Keratinocyte (primary cell): ENCODE measurements around the gene POU4F3. TPM values are rescaled to one million over a fixed set of nuclear protein-coding genes. Genes with fewer than 3 reads are reported as not detected.
A peak's percentile ranks its signal among the peaks of the same experiment; 100 is the strongest.

Source experiments
- DNase-seq: peaks from one replicate; pipeline ENCODE4 v3.0.0-alpha.2; 2011; ENCODE audit warnings: low read depth, missing footprints, low spot score
- FAIRE-seq: peaks from 2 replicates; lab custom pipeline; 2011; peaks lifted over from hg19 to GRCh38; lab: Jason Lieb, UNC
- H2AFZ ChIP-seq: 2 replicates; pipeline ENCODE4 v1.6.0; 2012; ENCODE audit warnings: low read length, control low read depth, inconsistent platforms; ENCODE audit not compliant: control insufficient read depth
- H3K27ac ChIP-seq: 2 replicates; pipeline ENCODE4 v1.5.1; 2011; ENCODE audit warnings: low read length; ENCODE audit not compliant: control insufficient read depth, insufficient read depth
- H3K27me3 ChIP-seq: 3 replicates; pipeline ENCODE4 v1.6.0; 2011; ENCODE audit warnings: low read length; ENCODE audit not compliant: control insufficient read depth, insufficient read depth; ENCODE audit errors: extremely low read depth
- H3K36me3 ChIP-seq, 2 experiments: 2 replicates in 1 of 2; 3 replicates in 1 of 2; pipeline ENCODE4 v1.5.1; 2011; ENCODE audit warnings: low read length in 2 of 2, mild to moderate bottlenecking in 1 of 2; ENCODE audit not compliant: control insufficient read depth in 2 of 2, insufficient read depth in 2 of 2; ENCODE audit errors: extremely low read depth in 1 of 2
- H3K4me1 ChIP-seq: 3 replicates; pipeline ENCODE4 v1.5.1; 2011; ENCODE audit warnings: low read length; ENCODE audit not compliant: control insufficient read depth, insufficient read depth; ENCODE audit errors: extremely low read depth
- H3K4me2 ChIP-seq: 3 replicates; pipeline ENCODE4 v1.6.0; 2011; ENCODE audit warnings: low read depth, low read length; ENCODE audit not compliant: control insufficient read depth, insufficient read depth; ENCODE audit errors: extremely low read depth
- H3K4me3 ChIP-seq, 3 experiments: fragments of 200-600 bp in 1 of 3; sonication (generic) in 1 of 3; 2 replicates in 2 of 3; 3 replicates in 1 of 3; pipeline ENCODE4 v1.5.1; 2011 to 2016; ENCODE audit warnings: low read length in 3 of 3, mild to moderate bottlenecking in 3 of 3, control low read depth in 2 of 3, inconsistent platforms in 1 of 3, low read depth in 1 of 3, mixed read lengths in 1 of 3, mixed run types in 1 of 3, moderate library complexity in 1 of 3; ENCODE audit not compliant: control insufficient read depth in 2 of 3, insufficient read depth in 2 of 3; ENCODE audit errors: extremely low read depth in 1 of 3
- H3K79me2 ChIP-seq: 2 replicates; pipeline ENCODE4 v1.6.0; 2012; ENCODE audit warnings: low read length; ENCODE audit not compliant: control insufficient read depth, insufficient read depth
- H3K9ac ChIP-seq: 3 replicates; pipeline ENCODE4 v1.6.0; 2011; ENCODE audit warnings: low read length; ENCODE audit not compliant: control insufficient read depth, insufficient read depth; ENCODE audit errors: extremely low read depth
- H3K9me1 ChIP-seq: 3 replicates; pipeline ENCODE4 v1.6.0; 2011; ENCODE audit warnings: low read length; ENCODE audit not compliant: control insufficient read depth, insufficient read depth; ENCODE audit errors: extremely low read depth
- H3K9me3 ChIP-seq: 2 replicates; pipeline ENCODE4 v1.5.1; 2012; ENCODE audit warnings: low read depth, low read length; ENCODE audit not compliant: control insufficient read depth
- H4K20me1 ChIP-seq: 3 replicates; pipeline ENCODE4 v1.6.0; 2011; ENCODE audit warnings: low read length; ENCODE audit not compliant: control insufficient read depth, insufficient read depth; ENCODE audit errors: extremely low read depth
- EZH2 ChIP-seq: IDR thresholded peaks from one replicate; pipeline ENCODE4 v1.6.1; 2012; ENCODE audit warnings: inconsistent platforms, mild to moderate bottlenecking, low read length, moderate library complexity
- dilution Hi-C: fragments of 300-500 bp; cut with MboI; formaldehyde crosslinking; loops from one replicate; pipeline ENCODE4 v1.7.0; 2020; ENCODE audit warnings: low sequenced_read_pairs; ENCODE audit not compliant: extremely low pct_ligation_motif_present
- polyA plus RNA-seq, 5 experiments: library from polyadenylated mRNA; depleted of rRNA in 3 of 5; stranded (reverse) in 3 of 5; stranded (forward) in 1 of 5; unstranded in 1 of 5; fragments of >200 nt; gene quantifications; 1 replicate in 1 of 5; 2 replicates in 3 of 5; 3 replicates in 1 of 5; pipeline versions ENCODE4 v1.2.1 to v1.2.3, GENCODE V29; 2011 to 2012; ENCODE audit warnings: missing spikeins in 2 of 5, low read depth in 1 of 5, low replicate concordance in 1 of 5
- TF ChIP-seq, protein P1 (sequence below), 3 experiments: IDR thresholded peaks in 1 of 3; conservative IDR thresholded peaks in 1 of 3; optimal IDR thresholded peaks in 1 of 3; 2 replicates in 2 of 3; 3 replicates in 1 of 3; pipeline versions ENCODE3 to v1.5.1; 2011; ENCODE audit warnings: low read length in 3 of 3, mild to moderate bottlenecking in 3 of 3, moderate library complexity in 2 of 3, control low read depth in 1 of 3, inconsistent platforms in 1 of 3; ENCODE audit not compliant: insufficient read depth in 2 of 3; ENCODE audit errors: extremely low read depth in 1 of 3

The POU4F3 gene
- polyA plus RNA-seq, 1 donor (not counting 4 experiments of a cell fraction or from before 2014, with no cell fraction given), result 0.04 TPM

DNA sequence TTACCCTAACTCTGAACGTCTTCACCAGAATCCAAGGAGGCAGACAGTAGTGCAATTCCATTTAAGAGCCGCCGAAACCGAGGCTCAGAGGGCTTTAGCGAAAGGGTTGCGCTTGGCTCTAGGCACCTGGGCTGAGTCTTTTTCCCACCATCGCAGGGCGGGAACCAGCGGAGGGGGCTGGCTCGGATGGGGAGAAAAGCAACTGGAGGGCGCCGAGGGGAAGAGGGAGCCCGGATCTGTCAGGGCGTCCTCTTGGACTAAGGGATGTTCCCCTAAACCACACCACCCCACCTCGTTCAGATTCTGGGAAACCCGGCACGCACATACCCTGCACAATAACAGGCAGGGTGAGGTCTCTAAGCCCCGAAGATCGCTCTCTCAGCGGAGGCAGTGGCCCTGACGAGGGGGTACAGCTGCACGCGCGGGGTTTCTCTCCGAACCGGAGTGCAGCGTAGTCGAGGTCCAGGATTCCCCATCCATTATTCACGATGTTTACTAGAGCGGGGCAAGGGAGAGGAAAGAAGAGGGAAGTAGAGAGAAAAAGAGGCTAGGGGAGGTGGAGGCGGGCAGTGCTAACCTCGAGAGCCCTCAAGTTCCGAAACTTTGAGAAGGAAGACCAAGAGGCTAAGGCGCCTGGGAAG is 1.3 kb upstream of the POU4F3 start:
- Histone ChIP-seq H3K9me3 (no peaks in the 10 kb centered on the region), H3K4me1 (no peaks in the 10 kb centered on the region), H3K27ac (no peak overlapping the region), H3K27me3 (peaks cover 97% of the 10 kb centered on the region), H3K36me3 (no peaks in the 10 kb centered on the region), H4K20me1 (peaks cover 4% of the 10 kb centered on the region), H3K4me3 (no peak overlapping the region), H3K9me1 (no peaks in the 10 kb centered on the region), H3K79me2 (no peaks in the 10 kb centered on the region), H3K9ac (no peak overlapping the region), H2AFZ (no peak overlapping the region), H3K4me2 (no peak overlapping the region)
- TF ChIP-seq, protein P1, sequence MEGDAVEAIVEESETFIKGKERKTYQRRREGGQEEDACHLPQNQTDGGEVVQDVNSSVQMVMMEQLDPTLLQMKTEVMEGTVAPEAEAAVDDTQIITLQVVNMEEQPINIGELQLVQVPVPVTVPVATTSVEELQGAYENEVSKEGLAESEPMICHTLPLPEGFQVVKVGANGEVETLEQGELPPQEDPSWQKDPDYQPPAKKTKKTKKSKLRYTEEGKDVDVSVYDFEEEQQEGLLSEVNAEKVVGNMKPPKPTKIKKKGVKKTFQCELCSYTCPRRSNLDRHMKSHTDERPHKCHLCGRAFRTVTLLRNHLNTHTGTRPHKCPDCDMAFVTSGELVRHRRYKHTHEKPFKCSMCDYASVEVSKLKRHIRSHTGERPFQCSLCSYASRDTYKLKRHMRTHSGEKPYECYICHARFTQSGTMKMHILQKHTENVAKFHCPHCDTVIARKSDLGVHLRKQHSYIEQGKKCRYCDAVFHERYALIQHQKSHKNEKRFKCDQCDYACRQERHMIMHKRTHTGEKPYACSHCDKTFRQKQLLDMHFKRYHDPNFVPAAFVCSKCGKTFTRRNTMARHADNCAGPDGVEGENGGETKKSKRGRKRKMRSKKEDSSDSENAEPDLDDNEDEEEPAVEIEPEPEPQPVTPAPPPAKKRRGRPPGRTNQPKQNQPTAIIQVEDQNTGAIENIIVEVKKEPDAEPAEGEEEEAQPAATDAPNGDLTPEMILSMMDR (optimal IDR thresholded peaks at IDR 0.05 in 1 of 3, IDR thresholded peaks at IDR 0.05 in 1 of 3, conservative IDR thresholded peaks at IDR 0.05 in 1 of 3; ENCODE audit: extremely low read depth in 1 of 3, insufficient read depth in 2 of 3, low read length in 3 of 3), result no peak
- TF ChIP-seq EZH2, result peak; percentile 60
- DNase-seq, result no peak
- FAIRE-seq, result no peak
- dilution Hi-C loops, result no loop called here

DNA sequence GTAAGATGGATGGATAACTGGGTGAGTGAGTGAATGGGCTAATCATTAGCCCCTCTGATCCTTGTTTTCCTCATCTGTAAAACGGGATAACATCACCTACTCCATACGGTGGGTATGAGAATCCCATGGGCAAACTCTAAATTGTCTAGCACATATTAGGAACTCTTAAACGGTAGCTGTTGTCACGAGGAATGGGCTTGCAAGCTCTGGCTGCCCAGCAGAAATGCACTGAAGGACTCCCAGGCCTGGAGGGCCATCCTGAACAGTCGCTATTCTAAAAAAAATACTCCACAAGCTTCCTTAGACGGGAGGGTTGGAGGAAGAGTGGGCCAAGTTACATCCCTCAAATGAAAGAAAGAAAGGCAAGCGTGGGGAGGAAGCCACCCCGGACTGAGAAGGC is 711 bp upstream of the POU4F3 start:
- H3K27me3 ChIP-seq, result peaks cover 97% of the 10 kb centered on the region
- no peak for FAIRE-seq
- no peak overlapping the region for H2AFZ ChIP-seq
- no peaks in the 10 kb centered on the region for H3K9me3 ChIP-seq
- dilution Hi-C loops, result no loop called here
- H3K36me3 ChIP-seq, result no peaks in the 10 kb centered on the region
- H3K27ac ChIP-seq, result no peak overlapping the region
- H3K79me2 ChIP-seq, result no peaks in the 10 kb centered on the region
- H3K4me2 ChIP-seq, result no peak overlapping the region
- no peak for TF ChIP-seq EZH2
- TF ChIP-seq, protein P1 (optimal IDR thresholded peaks at IDR 0.05 in 1 of 3, IDR thresholded peaks at IDR 0.05 in 1 of 3, conservative IDR thresholded peaks at IDR 0.05 in 1 of 3; ENCODE audit: extremely low read depth in 1 of 3, insufficient read depth in 2 of 3, low read length in 3 of 3), result no peak
- H4K20me1 ChIP-seq, result peaks cover 4% of the 10 kb centered on the region
- H3K9ac ChIP-seq, result no peak overlapping the region
- no peaks in the 10 kb centered on the region for H3K9me1 ChIP-seq
- H3K4me1 ChIP-seq, result no peaks in the 10 kb centered on the region
- H3K4me3 ChIP-seq, result no peak overlapping the region
- DNase-seq, result no peak
